Left ventricle myocardium superior (tissue), 1 donor: ENCODE data around the gene CMTM7. TPM values are rescaled to one million over a fixed set of nuclear protein-coding genes. Genes with fewer than 3 reads are reported as not detected.
"Not testable (repeated sequence)": the region's sequence is repeated elsewhere in the genome, so short reads cannot be mapped to it uniquely, and the experiment has no call there.

Experiments
- ATAC-seq: fragments of 200-7000 bp; cut with Tn5 transposase; one replicate; pipeline ENCODE4 v1.9.1; 2020; ENCODE audit warnings: mild to moderate bottlenecking, moderate library complexity
- DNase-seq: peaks from one replicate; pipeline ENCODE4 v3.0.0-alpha.2; 2020
- intact Hi-C: fragments of 100-400 bp; cut with micrococcal nuclease; formaldehyde crosslinking; loops from one replicate; pipeline ENCODE4 v1.11.0; 2022
- total RNA-seq: library from RNA; stranded (reverse); fragmentation: NEBNext Ultra II Directional; extraction: Animal tissue kit (Norgen Biotek cat#: 25700); gene quantifications from one replicate; pipeline ENCODE4 v1.2.1, GENCODE V29; 2021
- donor health status: DM: no; HTN: yes; CAD: no; lungs with severe emphysema.

Gene CMTM7
- total RNA-seq, 1 donor from 2014 or later, result 4.4 TPM

DNA sequence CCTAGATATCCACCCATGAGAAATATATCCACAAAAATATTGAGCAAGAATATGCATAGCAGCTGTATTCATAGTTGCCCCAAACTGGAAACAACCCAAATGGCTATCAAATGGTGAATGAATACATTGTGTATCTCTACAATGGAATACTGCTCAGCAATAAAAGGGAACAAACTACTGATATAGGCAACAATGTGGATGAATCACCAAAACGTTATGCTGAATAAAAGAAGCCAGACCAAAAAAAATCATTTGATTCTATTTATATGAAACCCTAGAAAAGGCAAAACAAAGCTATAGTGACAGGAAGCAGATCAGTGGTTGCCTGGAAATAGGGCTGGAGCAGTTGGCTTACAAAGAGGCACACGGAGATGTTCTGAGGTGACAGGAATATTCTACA is 15.5 kb upstream of the CMTM7 start:
- intact Hi-C loops, result loop anchor here (10.0 kb wide), 1 partner anchor 89 kb away; no protein-coding TSS in a partner anchor
- DNase-seq, result no peak
- no peak for ATAC-seq

GRCh38 chr3:32379831-32380500 is 11.7 kb upstream of the CMTM7 start:
- ATAC-seq (no peak), DNase-seq (no peak)
- intact Hi-C loops, result loop anchor here (10.0 kb wide), 1 partner anchor 85 kb away; no protein-coding TSS in a partner anchor

- DNase-seq, result no peak
- no peak for ATAC-seq
- intact Hi-C loops, result no loop called here
Observed at GRCh38 chr3:32381922-32382321, 9.7 kb upstream of the CMTM7 start.

DNA sequence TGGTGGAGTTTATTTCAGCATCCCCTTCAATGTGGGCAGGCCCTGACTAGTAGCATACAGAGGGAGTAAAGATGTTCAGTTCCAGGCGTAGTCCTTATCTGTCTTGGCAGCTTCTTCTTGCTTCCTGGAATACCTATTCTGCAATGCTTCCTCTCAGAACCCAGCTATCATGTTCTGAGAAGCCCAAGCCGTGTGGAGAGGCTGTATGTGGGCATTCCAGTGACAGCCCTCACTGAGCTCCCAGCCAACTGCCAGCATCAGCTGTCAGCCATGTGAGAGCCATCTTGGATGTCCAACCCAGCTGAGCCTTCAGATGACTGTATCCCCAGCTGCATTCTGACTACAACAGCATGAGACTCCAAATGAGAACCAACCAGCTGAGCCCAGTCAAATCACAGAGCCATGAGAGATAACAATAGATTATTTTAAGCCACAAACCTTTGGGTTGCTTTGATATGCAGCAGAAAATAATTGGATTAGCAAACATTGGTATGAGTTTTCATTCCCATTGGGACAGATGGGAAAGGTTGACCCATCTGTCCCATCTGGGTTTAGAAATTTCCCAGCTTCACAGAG is 8.4 kb upstream of the CMTM7 start:
- intact Hi-C loops, result no loop called here
- no peak for DNase-seq
- ATAC-seq, result no peak

- intact Hi-C loops, result no loop called here
- DNase-seq (no peak), ATAC-seq (peak; percentile 84)
Observed at GRCh38 chr3:32384938-32385337, 6.7 kb upstream of the CMTM7 start.

GRCh38 chr3:32387512-32387911 is 4.1 kb upstream of the CMTM7 start:
- intact Hi-C loops, result no loop called here
- DNase-seq, result no peak
- no peak for ATAC-seq

DNA sequence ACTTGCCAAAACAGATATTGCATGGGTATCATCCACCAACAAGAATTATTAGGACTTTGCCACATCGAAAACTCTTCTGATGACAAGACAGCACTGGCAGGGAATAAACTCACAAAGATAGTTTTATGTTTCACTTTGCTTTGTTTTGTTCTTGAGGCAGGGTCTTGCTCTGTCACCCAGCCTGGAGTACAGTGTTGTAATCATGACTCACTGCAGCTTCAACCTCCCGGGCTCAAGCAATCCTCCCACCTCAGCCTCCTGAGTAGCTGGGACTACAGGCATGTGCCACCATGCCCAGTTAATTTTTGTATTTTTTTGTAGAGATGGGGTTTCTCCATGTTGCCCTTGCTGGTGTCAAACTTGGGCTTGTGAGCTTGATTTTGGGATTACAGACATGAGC is 2.1 kb upstream of the CMTM7 start:
- ATAC-seq, intact Hi-C loops, DNase-seq: not testable (repeated sequence)

GRCh38 chr3:32392536-32393302 is 1.1 kb downstream of the CMTM7 start:
- peak; percentile 70 for ATAC-seq
- peak; percentile 53 for DNase-seq
- intact Hi-C loops, result no loop called here

DNA sequence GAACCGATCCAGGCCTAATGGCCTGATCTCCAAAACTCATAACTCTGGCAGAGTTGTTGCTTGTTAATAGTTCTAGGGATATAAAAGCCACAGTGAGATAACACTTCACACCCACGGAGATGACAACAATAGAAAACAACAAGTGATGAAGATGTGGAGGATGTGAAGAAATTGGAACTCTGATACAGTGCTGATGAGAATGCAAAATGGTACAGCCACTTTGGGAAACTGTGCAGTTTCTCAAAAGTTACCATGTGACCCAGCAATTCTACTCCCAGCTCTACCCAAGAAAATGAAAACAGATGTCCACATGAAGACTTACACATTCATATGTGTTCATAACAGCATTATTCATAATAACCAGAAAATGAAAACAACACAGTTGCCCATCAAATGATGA is 3.8 kb downstream of the CMTM7 start:
- ATAC-seq (no peak), DNase-seq (no peak)
- intact Hi-C loops, result no loop called here

DNA sequence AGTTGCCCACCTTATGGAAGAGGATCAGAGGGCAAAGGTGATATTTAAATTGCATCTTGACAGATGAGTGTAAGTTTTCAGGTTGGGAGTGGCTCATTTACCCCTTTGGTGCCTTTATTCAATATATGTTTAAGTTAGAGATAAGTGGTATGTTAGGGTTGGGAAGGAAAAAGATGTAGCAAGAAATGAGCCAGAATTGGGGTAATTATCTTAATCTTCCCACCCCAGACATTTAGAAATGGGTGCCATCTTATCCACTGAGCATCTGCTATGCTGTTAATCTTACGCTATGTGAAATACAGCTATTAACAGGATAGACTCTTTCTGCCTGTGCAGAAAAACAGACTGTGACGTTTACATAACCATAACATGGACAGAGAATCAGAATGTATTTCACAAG is 6.3 kb downstream of the CMTM7 start:
- ATAC-seq (no peak), DNase-seq (no peak)
- intact Hi-C loops, result no loop called here

GRCh38 chr3:32398531-32398930 is 6.9 kb downstream of the CMTM7 start:
- ATAC-seq (peak; percentile 42), DNase-seq (peak; percentile 74)
- intact Hi-C loops, result no loop called here

GRCh38 chr3:32399030-32399620 is 7.5 kb downstream of the CMTM7 start:
- ATAC-seq, result no peak

DNA sequence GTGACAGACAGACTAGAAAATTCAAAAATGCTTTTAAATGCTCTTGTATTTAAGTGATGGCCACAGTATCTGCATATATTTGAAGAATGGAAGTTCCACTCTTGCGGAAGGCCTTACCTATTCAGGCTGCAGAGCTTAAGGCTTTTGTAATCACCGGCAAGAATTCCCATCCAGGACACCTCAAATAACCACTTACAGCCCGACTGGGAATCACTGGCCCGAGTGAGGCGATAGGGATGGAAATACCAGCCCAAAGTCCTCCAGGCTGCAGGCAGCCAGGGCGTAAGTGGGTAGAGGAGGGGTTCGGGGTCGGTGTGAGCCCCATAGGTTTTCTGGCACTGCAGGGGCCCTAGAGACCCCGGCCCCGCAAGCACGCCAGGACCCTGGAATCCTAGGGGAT is 9.5 kb downstream of the CMTM7 start:
- DNase-seq, result no peak

More at GRCh38 chr3:32399030-32399620, 7.5 kb downstream of the CMTM7 start:
- no peak for DNase-seq
- intact Hi-C loops, result no loop called here

DNA sequence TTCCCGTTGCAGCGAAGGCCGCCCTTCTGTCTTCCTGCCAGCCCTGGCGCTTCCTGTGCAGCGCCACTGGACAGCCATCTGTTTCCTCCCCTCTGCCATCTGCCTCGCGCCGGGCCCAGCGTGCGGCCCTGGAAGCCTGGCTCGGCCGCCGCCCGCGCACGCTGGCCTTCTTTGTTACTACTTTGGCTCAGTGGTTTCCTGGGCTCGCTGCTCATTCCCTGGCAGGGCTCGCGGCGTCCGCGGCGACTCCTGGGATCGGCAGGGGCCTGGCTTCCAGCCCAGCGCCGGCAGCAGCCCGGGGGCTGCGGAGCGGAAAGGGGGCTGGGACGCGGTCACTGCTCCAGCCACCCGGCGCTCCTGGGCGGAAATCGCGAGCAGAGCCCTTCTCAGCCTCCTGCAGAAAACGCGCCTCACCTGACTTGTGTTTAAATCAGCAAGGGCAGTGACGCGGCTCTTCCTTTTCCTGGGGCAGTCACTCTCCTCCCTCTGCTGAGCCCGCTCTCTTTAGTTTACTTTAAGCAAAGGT is 10.0 kb downstream of the CMTM7 start:
- peak; percentile 93 for ATAC-seq
- DNase-seq, result peak; percentile 93
- intact Hi-C loops, result no loop called here

More for the DNA sequence above, 9.5 kb downstream of the CMTM7 start:
- intact Hi-C loops, result no loop called here
- ATAC-seq, result no peak

- ATAC-seq, result no peak
- intact Hi-C loops, result no loop called here
- DNase-seq, result no peak
Observed at GRCh38 chr3:32403663-32404062, 12.0 kb downstream of the CMTM7 start.

DNA sequence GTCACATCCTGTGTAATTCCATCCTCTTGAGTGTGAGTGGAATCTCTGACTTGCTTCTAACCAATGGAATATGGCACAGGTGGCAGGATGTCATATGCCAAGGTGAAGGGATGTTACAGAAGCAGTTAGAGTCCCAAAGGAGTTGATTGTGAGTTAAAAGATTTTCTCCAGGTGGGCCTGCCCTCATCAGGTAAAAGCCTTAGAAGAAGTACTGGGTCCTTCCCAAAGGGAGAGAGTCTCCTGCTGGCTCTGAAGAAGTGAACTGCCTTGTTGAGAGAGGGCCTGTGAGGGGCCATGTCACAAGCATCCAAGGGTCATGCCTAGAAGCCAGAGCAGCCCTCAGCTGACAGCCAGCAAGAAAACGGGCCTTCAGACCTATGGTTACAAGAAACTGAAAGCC is 13.1 kb downstream of the CMTM7 start:
- intact Hi-C loops, result no loop called here
- DNase-seq, result no peak
- ATAC-seq, result no peak

GRCh38 chr3:32405155-32405554 is 13.5 kb downstream of the CMTM7 start:
- intact Hi-C loops, result no loop called here
- no peak for DNase-seq
- no peak for ATAC-seq

DNA sequence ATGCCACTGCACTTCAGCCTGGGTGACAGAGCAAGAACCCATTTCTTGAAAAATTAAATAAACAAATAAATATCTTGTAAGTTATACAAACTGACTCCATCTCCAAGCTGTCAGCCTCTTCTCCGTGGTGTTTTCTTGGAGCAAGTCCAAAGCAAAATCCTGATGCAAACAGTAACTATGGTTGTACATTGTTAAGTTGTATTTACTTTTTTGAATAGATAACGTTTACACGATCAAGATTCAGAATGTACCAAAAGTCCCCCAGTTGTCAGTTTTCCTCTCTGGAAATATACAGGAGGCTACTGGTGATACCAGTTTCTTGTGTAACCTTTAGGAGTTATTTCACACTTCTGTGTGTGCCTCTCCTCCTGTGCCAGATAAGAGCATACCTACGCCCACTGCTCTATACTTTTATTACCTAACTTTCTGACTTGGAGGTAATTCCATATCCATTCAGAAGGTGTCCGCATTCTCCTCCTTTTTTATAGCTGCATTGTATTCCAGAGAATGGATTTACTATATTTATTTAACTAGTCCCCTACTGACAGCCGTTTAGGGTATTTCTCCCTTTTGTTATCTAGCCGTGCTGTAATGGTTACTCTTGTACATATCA is 14.2 kb downstream of the CMTM7 start:
- DNase-seq (no peak), ATAC-seq (no peak)
- intact Hi-C loops, result no loop called here
